HG03196 (cell line): ENCODE results near the gene QSER1.
"Not testable (repeated sequence)": the region's sequence is repeated elsewhere in the genome, so short reads cannot be mapped to it uniquely, and the experiment has no call there.

Experiments used
- ATAC-seq: cut with Tn5 transposase; IDR thresholded peaks from one replicate; pipeline ENCODE4 v1.9.1; 2021; ENCODE audit not compliant: unreplicated experiment

The QSER1 gene

GRCh38 chr11:32932196-32932595 lies 39.6 kb downstream of the QSER1 start:
- no peak for ATAC-seq

GRCh38 chr11:32935462-32936029 lies 42.9 kb downstream of the QSER1 start:
- no peak for ATAC-seq

GRCh38 chr11:32936178-32936577 lies 43.6 kb downstream of the QSER1 start:
- not testable (repeated sequence) for ATAC-seq

- ATAC-seq, result not testable (repeated sequence)
These were observed 44.7 kb downstream of the QSER1 start for GRCh38 chr11:32937283-32937682.

GRCh38 chr11:32939046-32939445 lies 46.4 kb downstream of the QSER1 start:
- no peak for ATAC-seq

- ATAC-seq, result no peak
These were observed 47.3 kb downstream of the QSER1 start for GRCh38 chr11:32939866-32940265.

- no peak for ATAC-seq
These were observed 48.3 kb downstream of the QSER1 start for GRCh38 chr11:32940865-32941264.

GRCh38 chr11:32947978-32948377 lies 55.4 kb downstream of the QSER1 start:
- ATAC-seq, result no peak

- no peak for ATAC-seq
These were observed 57.1 kb downstream of the QSER1 start for GRCh38 chr11:32949739-32950138.

- no peak for ATAC-seq
These were observed 59.8 kb downstream of the QSER1 start for GRCh38 chr11:32952421-32952820.

- ATAC-seq, result no peak
These were observed 61.1 kb downstream of the QSER1 start for GRCh38 chr11:32953700-32954099.

- no peak for ATAC-seq
These were observed 68.0 kb downstream of the QSER1 start for GRCh38 chr11:32960553-32961164.

GRCh38 chr11:32962016-32962415 lies 69.4 kb downstream of the QSER1 start:
- no peak for ATAC-seq

- no peak for ATAC-seq
These were observed 71.1 kb downstream of the QSER1 start for GRCh38 chr11:32963721-32964120.

GRCh38 chr11:32968541-32968940 lies 75.9 kb downstream of the QSER1 start:
- ATAC-seq, result no peak

GRCh38 chr11:32972233-32972632 lies 79.6 kb downstream of the QSER1 start:
- not testable (repeated sequence) for ATAC-seq

GRCh38 chr11:32972781-32973180 lies 80.2 kb downstream of the QSER1 start:
- no peak for ATAC-seq

- ATAC-seq, result no peak
These were observed 90.0 kb downstream of the QSER1 start for GRCh38 chr11:32982626-32983025.

- no peak for ATAC-seq
These were observed 90.9 kb downstream of the QSER1 start for GRCh38 chr11:32983506-32983905.

- ATAC-seq, result no peak
These were observed 93.0 kb downstream of the QSER1 start for GRCh38 chr11:32985600-32985999.

GRCh38 chr11:32987851-32988250 lies 95.2 kb downstream of the QSER1 start:
- no peak for ATAC-seq

- ATAC-seq, result no peak
These were observed 97.9 kb downstream of the QSER1 start for GRCh38 chr11:32990481-32990880.

- ATAC-seq, result no peak
These were observed 98.8 kb downstream of the QSER1 start for GRCh38 chr11:32991427-32991826.
